ENCODE data around the gene HLA-DMA.

The HLA-DMA gene

DNA sequence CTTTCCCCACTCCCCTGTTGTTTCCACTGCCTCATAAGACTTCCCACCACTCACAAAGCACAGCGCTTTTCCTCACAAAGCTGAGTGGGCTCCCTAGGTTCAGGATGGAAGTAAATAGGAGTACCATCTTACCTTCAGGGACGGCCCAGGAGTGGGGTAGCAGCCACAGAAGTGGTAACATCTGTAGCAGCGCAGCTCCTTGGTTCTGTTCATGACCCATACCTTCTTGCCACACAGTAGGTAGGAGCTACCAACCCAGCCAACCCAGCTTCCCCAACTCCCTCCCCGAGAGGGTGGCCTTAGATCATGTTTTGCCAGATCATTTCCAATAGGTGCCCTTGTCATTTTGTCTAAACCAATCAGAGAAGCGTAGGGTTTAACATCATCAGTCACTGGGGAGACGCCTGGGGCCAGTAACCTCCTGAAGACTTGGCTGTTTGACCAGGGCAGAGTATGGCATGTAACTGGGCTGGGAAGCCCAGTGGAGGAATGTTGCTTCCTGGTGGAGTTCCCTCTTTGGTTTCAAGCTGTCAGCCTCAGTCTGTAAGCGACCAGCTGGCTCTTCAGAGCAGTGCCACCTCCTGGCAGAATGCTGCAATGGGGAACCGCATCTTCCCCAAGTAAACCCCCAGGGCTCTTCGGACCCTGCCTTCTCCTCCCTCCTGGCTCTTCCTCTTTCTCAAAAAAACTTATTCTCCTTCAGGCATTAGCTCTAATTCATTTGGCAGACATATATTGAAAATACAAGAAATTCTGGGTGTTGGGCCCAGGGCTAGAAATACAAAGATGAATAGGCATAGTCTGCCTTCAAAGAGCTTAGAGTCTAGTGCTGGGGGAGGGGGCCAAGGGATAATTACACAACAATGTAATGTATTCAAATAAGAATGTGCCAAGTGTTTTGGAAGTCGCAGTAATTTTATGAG, at the start of gene HLA-DMA:
TSS of gene HLA-DMA (minus strand) at position 281 of the 923 bp plus-strand sequence. CDS start at position 220, 61 bp downstream.
- DNase-seq: peak; percentile 94

GRCh38 chr6:33001685-33002084, 48.8 kb upstream of the HLA-DMA start:
- no peak for DNase-seq

- no peak for DNase-seq
Observed at GRCh38 chr6:33000055-33000454, 47.2 kb upstream of the HLA-DMA start.

DNA sequence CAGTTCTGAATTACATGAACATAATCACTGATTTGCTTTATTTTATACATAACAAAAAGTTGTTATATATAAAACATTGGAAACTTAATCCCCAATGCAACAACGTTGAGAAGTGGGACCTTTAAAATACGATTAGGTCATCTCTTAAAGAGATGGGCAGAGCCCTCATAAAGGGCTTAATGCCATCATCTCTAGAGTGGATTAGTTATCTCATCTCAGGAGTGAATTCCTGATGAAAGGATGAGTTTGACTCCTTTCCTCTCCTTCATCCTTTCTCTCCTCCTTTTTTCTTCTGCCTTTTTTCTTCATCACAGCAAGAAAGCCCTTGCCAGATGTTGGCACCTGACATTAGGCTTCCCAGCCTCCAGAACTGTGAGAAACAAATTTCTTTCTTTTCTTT, 42.6 kb upstream of the HLA-DMA start:
- DNase-seq: no peak

GRCh38 chr6:32993363-32993973, 40.6 kb upstream of the HLA-DMA start:
- DNase-seq: no peak

- no peak for DNase-seq
Observed at GRCh38 chr6:32991972-32992371, 39.1 kb upstream of the HLA-DMA start.

- DNase-seq: no peak
Observed at GRCh38 chr6:32989368-32989767, 36.5 kb upstream of the HLA-DMA start.

DNA sequence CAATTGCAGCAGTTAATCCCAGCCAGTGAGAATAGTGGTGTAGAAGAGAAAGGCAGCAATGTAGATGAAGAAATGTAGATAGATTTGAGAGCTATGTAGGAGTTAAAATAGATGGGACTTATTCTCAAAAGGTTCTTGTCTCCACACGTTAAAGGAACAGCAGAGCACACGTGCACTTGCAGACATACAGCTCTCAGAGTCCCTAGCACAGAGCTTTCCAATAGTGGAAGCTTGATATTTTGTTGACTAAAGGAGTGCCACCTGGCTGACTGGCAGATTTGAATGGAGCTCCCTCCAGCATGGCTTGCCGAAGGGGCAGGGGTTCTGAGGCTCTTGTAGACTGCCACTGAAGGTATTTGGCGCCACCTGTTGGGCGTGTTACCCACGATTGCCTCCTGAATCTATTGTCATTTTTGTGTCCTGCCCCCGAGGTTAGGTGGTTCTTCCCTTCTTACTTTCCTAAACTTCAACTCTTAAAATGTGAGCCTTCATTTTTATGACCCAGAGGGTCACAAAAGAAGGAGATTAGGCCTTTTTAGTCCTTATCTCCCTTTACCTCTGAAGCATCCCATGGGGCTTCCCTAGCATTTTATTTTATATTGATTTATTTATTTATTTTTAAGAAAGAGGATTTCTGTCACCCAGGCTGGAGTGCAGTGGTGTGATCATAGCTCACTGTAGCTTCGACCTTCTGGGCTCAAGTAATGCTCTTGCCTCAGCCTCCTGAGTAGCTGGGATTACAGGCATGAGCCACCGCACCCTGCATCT, 31.9 kb upstream of the HLA-DMA start:
- DNase-seq: peak; percentile 91

DNA sequence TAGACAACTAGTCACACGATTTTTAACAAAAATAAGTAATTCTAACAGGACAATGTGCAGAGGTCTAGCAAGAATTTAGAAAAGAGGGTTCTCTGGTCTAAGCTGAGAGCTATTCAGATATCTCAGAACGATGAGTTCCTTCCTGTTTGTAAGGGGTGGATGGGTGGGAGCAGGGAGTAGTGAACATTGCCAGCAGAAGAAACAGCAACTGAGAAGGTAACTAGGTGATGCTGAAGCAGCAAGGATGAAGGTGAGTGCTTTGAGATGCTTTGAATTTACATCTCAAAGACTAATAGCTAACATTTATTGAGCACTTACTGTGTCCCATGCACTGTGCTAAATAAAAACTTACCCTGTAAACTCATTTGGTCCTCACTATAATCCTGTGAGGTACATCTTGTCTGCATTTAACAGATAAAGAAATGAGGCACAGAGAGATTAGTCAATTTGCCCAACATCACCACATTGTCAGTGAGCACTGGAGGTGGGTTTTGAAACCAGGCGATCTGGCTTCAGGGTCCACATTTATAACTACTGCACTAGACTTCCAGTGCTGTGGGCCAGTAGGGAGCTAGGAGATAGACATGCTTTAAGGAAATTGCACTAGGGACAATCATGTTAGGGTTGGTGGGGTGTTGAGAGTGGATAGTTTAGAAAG, 31.2 kb upstream of the HLA-DMA start:
- no peak for DNase-seq

DNA sequence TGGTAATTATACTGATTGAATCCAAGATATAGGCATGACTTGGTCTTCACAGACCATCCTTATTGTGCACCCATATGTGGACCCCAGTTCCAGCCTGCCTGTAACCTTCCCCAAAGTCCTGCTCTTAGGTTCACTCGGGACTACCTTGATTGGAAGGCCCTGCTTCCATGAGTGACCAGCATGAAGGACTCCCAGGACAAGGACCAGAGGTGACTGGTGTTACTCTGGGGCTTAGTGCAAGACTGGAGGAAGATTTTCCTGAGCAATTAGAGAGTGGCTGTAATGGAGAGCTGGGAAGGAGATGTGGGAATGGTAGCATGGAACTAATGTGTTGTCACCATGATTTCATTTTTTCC, 30.6 kb upstream of the HLA-DMA start:
- DNase-seq: no peak

DNA sequence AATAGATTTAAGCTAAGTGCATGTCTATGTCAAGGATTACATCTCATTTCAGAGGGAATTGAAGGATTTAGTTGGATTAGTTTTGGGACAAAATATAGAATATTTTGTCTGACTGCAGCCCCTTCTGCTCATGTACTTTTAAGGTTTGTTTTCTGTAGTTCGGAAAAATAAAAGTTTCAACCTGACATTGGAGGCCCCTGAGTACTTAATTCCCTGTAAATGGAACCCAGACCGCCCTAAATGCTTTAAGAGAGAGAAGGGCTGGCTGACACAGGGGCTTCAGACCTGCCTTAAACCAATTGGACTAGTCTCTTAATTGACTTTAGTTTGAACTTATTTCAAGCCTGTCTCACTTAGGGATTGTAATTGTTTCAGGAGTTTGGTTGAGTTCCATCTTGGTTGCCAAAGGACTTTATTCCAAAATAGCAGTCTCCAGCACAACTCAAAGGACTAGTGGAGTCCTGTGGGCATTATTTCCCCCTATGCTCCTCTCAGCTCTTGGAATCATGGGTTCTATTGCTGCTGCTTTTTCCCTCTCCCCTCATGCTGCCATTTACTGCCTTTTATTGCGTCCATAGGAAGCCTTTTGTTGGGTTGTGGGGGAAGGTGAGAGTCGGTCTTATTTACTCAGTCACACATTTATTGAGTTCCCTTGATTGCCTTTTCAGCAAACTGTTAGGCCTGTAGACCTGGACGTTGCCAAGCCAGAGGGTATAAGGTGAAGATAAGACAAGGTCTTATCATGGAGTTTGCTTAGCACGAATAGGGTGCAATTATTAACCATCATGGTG, 30.0 kb upstream of the HLA-DMA start:
- DNase-seq: no peak

DNA sequence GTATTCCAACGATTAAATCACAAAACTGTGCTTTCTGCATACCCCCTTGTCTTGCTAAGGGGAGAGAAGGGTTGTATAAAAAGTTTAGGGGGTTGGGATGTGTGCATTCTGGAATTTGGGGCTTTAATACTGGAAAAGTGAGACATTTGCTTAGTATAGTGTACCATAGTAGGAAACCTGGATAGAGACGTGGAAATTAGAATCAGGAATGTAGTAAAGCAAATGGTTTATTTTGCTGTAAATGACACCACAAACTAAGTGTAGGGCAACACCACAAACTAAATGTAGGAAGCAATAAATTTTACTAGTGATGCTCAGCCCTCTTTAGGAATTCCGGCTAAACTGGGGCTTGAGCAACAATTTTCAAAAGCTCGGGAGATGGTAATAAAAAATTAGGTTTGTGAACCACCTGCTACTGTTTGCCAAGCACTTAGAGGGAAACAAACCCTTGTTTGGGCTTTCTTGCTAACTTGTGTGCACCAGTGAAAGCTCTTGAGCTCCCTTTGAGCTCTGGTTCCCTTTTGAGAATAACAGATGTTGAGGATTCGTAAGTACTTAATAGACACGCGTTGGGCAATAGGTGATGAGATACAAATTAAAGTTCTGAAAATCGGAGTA, 29.3 kb upstream of the HLA-DMA start:
- no peak for DNase-seq

- DNase-seq: no peak
Observed at GRCh38 chr6:32980488-32981038, 27.7 kb upstream of the HLA-DMA start.

- DNase-seq: no peak
Observed at GRCh38 chr6:32979720-32980487, 27.0 kb upstream of the HLA-DMA start.

DNA sequence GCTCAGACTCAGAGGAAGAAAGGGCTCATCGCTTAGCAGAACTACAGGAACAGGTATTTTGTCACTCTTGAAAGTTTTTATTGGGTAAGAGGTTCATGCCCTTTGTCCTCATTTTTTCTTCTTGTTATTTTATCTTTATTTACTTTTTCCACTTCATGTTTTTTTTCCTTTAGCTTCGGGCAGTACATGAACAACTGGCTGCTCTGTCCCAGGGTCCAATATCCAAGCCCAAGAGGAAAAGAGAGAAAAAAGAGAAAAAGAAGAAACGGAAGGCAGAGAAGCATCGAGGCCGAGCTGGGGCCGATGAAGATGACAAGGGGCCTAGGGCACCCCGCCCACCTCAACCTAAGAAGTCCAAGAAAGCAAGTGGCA, 25.0 kb upstream of the HLA-DMA start:
- no peak for DNase-seq

DNA sequence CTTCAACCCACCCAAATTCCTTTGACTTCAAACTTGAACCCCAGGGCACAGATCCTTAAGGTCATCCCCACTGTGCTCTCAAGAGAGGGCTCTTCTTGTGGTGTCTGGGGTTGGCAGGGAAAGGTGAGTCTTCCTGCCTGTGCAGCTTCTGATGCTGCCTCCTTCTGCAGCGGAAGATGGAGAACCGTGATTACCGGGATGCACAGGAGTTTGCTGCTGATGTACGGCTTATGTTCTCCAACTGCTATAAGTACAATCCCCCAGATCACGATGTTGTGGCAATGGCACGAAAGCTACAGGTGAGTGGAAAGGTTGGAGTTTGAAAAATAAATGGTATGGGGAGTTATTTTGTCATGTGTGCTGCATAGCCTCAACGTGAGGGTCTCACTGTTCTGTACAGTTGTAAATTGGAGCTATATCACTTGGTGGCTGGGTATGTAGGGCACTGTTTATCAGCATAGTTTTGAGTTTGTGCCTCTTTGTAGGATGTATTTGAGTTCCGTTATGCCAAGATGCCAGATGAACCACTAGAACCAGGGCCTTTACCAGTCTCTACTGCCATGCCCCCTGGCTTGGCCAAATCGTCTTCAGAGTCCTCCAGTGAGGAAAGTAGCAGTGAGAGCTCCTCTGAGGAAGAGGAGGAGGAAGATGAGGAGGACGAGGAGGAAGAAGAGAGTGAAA, 24.5 kb upstream of the HLA-DMA start:
- no peak for DNase-seq

GRCh38 chr6:32976334-32977069, 23.6 kb upstream of the HLA-DMA start:
- no peak for DNase-seq

- DNase-seq: no peak
Observed at GRCh38 chr6:32975886-32976285, 23.0 kb upstream of the HLA-DMA start.

All from CD4-positive, alpha-beta T cell treated with Interleukin-17A for 1 hour (primary cell).